ENCODE data around the gene TXNDC11.

TXNDC11 gene

DNA sequence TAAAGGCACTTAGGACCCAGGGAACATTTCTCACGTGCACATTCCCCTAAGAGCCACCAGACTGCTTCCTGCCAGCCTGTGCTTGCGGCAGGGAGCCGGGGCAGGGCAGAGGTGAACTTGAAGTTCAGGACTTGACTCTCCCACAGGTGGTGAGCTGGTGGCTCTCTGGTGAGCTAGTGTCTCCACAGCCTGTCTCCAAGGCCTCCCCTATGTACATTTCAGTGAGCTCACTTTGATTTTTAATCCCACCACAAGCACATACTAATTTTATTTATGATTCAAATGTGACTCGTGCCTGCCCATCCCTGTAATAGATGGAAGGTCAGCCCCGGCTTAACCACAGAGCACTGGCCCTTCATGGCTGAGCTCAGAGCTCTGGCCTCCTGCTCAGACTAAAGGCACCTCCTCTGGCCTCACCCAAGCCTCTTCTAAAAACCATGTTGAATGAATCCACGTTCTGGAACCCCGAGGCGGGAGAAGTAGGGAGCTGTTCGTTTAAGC is 65.2 kb downstream of the TXNDC11 start:
- Histone ChIP-seq H3K9ac (ENCODE audit: insufficient read length, low read depth) (no peak overlapping the region), H3K27me3 (ENCODE audit: insufficient read depth, insufficient read length) (no peaks in the 10 kb centered on the region), H3K36me3 (ENCODE audit: insufficient read depth, insufficient read length, low read length) (peaks cover 88% of the 10 kb centered on the region), H3K4me3 (ENCODE audit: insufficient read length, low read depth) (no peak overlapping the region), H3K9me3 (ENCODE audit: insufficient read depth, low read length) (no peaks in the 10 kb centered on the region), H3K4me1 (ENCODE audit: insufficient read depth, insufficient read length) (peaks cover 13% of the 10 kb centered on the region)
- no peak for DNase-seq (ENCODE audit: low read depth, low spot score)
- TF ChIP-seq SUZ12 (IDR thresholded peaks at IDR 0.05; ENCODE audit: extremely low read depth, insufficient read depth, insufficient read length) (no peak), YY1 (IDR thresholded peaks at IDR 0.05; ENCODE audit: insufficient read depth, insufficient read length) (no peak), ZNF274 (IDR thresholded peaks at IDR 0.05; ENCODE audit: low read depth, low read length) (no peak)

DNA sequence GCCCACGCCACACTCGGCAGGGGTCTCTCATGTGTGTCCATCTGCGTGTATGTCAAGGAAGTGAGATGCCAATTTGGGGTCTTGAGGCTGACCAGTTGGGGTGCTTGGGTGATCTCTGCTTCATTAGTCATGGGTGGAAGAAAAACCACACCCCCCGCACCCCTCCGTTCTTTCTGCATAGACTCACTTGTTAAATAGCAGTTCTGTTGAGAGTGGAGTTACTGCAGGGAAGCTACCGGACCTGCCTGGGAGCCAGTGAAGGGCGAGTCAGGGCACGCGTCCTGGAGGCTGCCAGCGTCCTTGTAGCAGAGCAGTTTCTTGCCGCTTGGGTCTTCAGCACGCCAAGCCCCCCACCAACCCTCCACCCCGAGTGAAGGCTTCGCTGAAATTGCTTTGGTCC is 65.9 kb downstream of the TXNDC11 start:
- Histone ChIP-seq H3K9ac (ENCODE audit: insufficient read length, low read depth) (no peak overlapping the region), H3K4me1 (ENCODE audit: insufficient read depth, insufficient read length) (peaks cover 20% of the 10 kb centered on the region), H3K9me3 (ENCODE audit: insufficient read depth, low read length) (no peaks in the 10 kb centered on the region), H3K36me3 (ENCODE audit: insufficient read depth, insufficient read length, low read length) (peaks cover 84% of the 10 kb centered on the region), H3K27me3 (ENCODE audit: insufficient read depth, insufficient read length) (no peaks in the 10 kb centered on the region), H3K4me3 (ENCODE audit: insufficient read length, low read depth) (no peak overlapping the region)
- no peak for DNase-seq (ENCODE audit: low read depth, low spot score)
- TF ChIP-seq ZNF274 (IDR thresholded peaks at IDR 0.05; ENCODE audit: low read depth, low read length) = no peak
- TF ChIP-seq YY1 (IDR thresholded peaks at IDR 0.05; ENCODE audit: insufficient read depth, insufficient read length) = no peak
- no peak for TF ChIP-seq SUZ12 (IDR thresholded peaks at IDR 0.05; ENCODE audit: extremely low read depth, insufficient read depth, insufficient read length)

DNA sequence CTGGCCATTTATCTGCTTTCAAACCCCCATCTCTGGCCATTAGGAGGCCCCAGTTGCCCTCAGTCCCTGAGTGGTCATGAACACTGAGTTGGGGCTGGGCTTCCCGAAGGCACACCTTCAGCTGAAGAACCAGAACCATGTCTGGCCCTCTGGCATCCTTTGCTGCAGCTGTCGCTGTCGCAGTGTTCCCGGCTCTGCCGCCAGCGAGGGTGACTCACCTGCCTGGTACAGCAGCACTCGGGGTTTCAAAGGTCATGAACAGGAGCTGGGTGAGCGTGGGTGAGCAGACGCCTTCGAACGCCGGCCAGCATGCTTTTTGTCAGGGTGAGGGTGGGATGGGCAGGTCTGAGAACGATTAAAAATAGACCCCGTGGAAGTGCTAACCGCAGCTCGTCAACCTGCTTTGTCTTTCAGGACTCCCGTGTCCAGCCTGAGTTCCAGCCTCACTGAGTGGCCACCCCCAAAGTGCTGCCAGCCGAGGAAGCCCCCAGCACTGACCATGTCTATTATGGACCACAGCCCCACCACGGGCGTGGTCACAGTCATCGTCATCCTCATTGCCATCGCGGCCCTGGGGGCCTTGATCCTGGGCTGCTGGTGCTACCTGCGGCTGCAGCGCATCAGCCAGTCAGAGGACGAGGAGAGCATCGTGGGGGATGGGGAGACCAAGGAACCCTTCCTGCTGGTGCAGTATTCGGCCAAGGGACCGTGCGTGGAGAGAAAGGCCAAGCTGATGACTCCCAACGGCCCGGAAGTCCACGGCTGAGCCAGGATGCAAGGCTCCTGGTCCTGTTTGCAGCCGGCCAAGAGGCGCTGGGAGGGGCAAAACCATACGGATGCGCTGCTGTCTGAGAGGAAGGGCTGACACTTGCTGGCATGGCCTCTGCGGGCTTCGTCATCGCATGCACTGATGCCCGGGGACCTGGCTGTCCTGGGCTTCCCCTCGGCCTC is 66.8 kb downstream of the TXNDC11 start:
- Histone ChIP-seq H3K9ac (ENCODE audit: insufficient read length, low read depth) (no peak overlapping the region), H3K36me3 (ENCODE audit: insufficient read depth, insufficient read length, low read length) (peaks cover 84% of the 10 kb centered on the region), H3K27me3 (ENCODE audit: insufficient read depth, insufficient read length) (no peaks in the 10 kb centered on the region), H3K4me3 (ENCODE audit: insufficient read length, low read depth) (no peak overlapping the region), H3K4me1 (ENCODE audit: insufficient read depth, insufficient read length) (peaks cover 23% of the 10 kb centered on the region), H3K9me3 (ENCODE audit: insufficient read depth, low read length) (no peaks in the 10 kb centered on the region)
- DNase-seq (ENCODE audit: low read depth, low spot score) = no peak
- no peak for TF ChIP-seq SUZ12 (IDR thresholded peaks at IDR 0.05; ENCODE audit: extremely low read depth, insufficient read depth, insufficient read length)
- TF ChIP-seq ZNF274 (IDR thresholded peaks at IDR 0.05; ENCODE audit: low read depth, low read length) = no peak

DNA sequence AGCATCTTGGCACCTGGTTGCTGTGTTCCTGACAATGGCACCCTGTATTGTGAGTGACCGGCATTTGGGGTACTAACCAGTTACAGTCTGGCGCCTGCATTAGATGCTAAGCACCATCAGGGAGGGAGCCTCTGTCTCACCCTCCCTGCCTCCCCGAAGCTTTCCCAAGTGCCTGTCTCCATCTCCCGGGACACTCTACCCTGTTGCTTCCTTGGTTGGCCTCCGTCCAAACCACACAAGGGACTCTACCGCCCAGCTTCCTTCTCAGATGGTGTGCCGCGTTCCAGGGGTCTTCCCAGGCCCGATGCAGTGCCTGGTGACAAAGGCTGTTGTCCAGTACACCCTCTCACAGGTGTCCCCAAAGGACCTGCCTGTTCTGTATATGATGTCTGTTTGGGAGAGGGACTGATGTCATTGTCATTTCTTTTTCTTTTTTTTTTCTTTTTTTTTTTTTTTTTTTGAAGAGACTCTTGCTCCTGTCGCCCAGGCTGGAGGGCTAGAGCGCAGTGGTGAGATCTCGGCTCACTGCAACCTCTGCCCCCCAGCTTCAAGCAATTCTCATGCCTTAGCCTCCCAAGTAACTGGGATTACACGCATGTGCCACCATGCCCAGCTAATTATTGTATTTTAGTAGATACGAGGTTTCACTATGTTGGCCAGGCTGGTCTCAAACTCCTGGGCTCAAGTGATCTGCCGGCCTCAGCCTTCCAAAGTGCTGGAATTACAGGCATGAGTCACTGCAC is 67.7 kb downstream of the TXNDC11 start:
- Histone ChIP-seq H3K36me3 (ENCODE audit: insufficient read depth, insufficient read length, low read length) (peaks cover 82% of the 10 kb centered on the region), H3K9ac (ENCODE audit: insufficient read length, low read depth) (no peak overlapping the region)

DNA sequence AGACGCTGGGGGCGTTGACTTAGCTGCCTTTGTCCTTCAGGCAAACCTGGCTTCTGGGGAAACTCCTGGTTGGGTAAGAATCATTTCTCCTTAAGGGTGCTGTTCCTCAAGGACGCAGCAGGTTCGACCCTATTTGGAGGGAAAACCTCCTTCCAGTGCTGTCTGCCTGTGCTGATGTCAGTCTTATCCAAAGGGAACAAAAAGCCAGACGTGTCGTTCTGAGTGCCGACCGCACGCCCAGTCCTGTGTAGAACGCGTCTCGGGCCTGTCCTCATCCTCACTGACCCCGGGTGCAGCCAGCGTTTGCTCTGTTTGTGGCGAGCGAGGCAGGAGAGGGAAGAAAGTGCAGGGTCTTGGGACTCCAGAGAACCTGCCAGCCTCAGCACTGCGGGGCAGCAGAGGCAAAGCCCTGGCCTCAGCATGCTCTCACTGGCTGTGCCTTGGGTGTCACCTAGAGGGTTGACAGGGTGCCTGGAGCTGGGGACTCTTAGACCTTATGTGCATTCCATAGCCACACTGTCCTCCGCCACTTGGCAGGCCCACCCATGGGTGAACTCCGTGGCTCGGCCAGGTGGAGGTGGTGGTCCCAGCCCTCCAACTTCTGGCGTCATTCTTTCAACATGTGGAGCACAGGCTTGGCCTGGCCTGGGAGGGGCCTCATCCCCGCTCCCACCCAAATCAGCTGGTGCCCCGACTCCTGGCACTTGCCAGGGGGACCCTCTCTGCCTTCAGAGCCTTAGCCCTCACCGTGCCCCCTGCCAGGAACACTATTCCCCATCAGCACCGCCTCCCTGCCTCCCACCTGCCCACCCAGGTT is 68.4 kb downstream of the TXNDC11 start:
- Histone ChIP-seq H3K27me3 (ENCODE audit: insufficient read depth, insufficient read length) (no peaks in the 10 kb centered on the region), H3K4me3 (ENCODE audit: insufficient read length, low read depth) (no peak overlapping the region), H3K36me3 (ENCODE audit: insufficient read depth, insufficient read length, low read length) (peaks cover 74% of the 10 kb centered on the region), H3K9ac (ENCODE audit: insufficient read length, low read depth) (peak overlapping the region; percentile 32), H3K4me1 (ENCODE audit: insufficient read depth, insufficient read length) (peaks cover 39% of the 10 kb centered on the region), H3K9me3 (ENCODE audit: insufficient read depth, low read length) (no peaks in the 10 kb centered on the region)
- no peak for DNase-seq (ENCODE audit: low read depth, low spot score)
- TF ChIP-seq ZNF274 (IDR thresholded peaks at IDR 0.05; ENCODE audit: low read depth, low read length) (no peak), YY1 (IDR thresholded peaks at IDR 0.05; ENCODE audit: insufficient read depth, insufficient read length) (no peak), SUZ12 (IDR thresholded peaks at IDR 0.05; ENCODE audit: extremely low read depth, insufficient read depth, insufficient read length) (no peak)

More for the DNA sequence above, 67.7 kb downstream of the TXNDC11 start:
- TF ChIP-seq YY1 (IDR thresholded peaks at IDR 0.05; ENCODE audit: insufficient read depth, insufficient read length) = no peak
- TF ChIP-seq ZNF274 (IDR thresholded peaks at IDR 0.05; ENCODE audit: low read depth, low read length) = no peak
- TF ChIP-seq SUZ12 (IDR thresholded peaks at IDR 0.05; ENCODE audit: extremely low read depth, insufficient read depth, insufficient read length) = no peak
- H3K27me3 ChIP-seq (ENCODE audit: insufficient read depth, insufficient read length) = no peaks in the 10 kb centered on the region
- H3K4me3 ChIP-seq (ENCODE audit: insufficient read length, low read depth) = no peak overlapping the region
- peaks cover 32% of the 10 kb centered on the region for H3K4me1 ChIP-seq (ENCODE audit: insufficient read depth, insufficient read length)
- DNase-seq (ENCODE audit: low read depth, low spot score) = no peak
- no peaks in the 10 kb centered on the region for H3K9me3 ChIP-seq (ENCODE audit: insufficient read depth, low read length)

DNA sequence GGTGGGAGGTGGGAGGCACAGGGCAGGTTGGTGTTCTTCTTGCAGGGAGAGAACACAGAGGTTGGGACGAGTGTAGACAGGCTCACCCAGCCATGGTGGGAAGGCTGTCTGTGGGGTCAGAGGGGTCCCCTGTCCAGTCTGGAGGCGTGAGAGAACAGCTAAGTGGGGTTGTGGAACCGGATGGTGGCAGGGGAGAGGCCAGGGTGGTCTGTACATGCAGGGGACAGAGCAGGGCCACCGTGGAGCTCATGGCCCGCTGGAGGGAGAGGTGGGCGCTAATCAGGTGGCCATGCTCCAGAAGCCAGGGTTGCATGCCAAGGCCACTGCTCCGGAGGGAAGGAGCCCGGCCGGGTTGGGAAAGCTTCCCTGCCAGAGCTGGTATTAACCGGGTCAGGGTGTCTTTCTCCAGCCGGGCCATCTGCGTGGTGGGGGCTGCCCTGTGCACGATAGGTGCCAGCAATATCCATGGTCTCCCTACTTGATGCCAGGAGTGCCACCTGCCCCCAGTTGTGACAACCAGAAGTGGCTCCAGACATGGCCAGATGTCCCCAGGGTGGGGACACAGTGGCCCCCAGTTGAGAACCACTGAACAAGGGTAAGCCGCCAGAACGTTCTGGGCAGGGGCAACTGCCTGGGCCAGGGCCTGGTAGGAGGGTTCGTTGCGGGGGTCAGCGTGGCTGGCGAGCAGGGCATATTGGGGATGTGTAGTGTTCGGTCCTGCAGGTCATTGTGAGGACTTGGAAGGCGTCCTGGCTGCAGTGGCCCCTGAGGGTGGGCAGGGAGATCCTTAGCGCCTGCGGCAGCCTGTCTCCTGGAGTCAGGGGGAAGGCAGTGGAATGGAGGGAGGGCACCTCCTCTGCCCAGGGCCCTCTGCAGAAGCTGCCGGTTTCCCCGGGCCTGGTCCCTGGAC is 69.3 kb downstream of the TXNDC11 start:
- DNase-seq (ENCODE audit: low read depth, low spot score) = no peak
- Histone ChIP-seq H3K4me1 (ENCODE audit: insufficient read depth, insufficient read length) (peaks cover 40% of the 10 kb centered on the region), H3K36me3 (ENCODE audit: insufficient read depth, insufficient read length, low read length) (peaks cover 66% of the 10 kb centered on the region), H3K9ac (ENCODE audit: insufficient read length, low read depth) (peak overlapping the region; percentile 24), H3K9me3 (ENCODE audit: insufficient read depth, low read length) (no peaks in the 10 kb centered on the region), H3K27me3 (ENCODE audit: insufficient read depth, insufficient read length) (no peaks in the 10 kb centered on the region), H3K4me3 (ENCODE audit: insufficient read length, low read depth) (no peak overlapping the region)
- no peak for TF ChIP-seq YY1 (IDR thresholded peaks at IDR 0.05; ENCODE audit: insufficient read depth, insufficient read length)
- no peak for TF ChIP-seq ZNF274 (IDR thresholded peaks at IDR 0.05; ENCODE audit: low read depth, low read length)
- no peak for TF ChIP-seq SUZ12 (IDR thresholded peaks at IDR 0.05; ENCODE audit: extremely low read depth, insufficient read depth, insufficient read length)
